ENCODE results near the gene TH. TPM values are rescaled to one million over a fixed set of nuclear protein-coding genes. Genes with fewer than 3 reads are reported as not detected.
A peak's percentile ranks its signal among the peaks of the same experiment; 100 is the strongest.

The TH gene
- total and polyA plus RNA-seq, 2 of the 8 experiments (the other 6 are each of a cell fraction or from before 2014, with no cell fraction given), result 0.09 TPM; not detected in 1

GRCh38 chr11:2129699-2130366 is 41.8 kb downstream of the TH start:
- no peak for FAIRE-seq

More at GRCh38 chr11:2129699-2130366, 41.8 kb downstream of the TH start:
- Histone ChIP-seq H3K27ac (ENCODE audit: low read depth, low read length) (no peak overlapping the region), H4K8ac (ENCODE audit: extremely low read depth, insufficient read depth, low read length) (no peak overlapping the region), H3K4me3 (ENCODE audit: extremely low read depth in 1 of 4, insufficient read depth in 2 of 4, low read depth in 3 of 4, low read length in 4 of 4) (no peak overlapping the region), H3K4me2 (ENCODE audit: insufficient read depth in 1 of 2, low read depth in 2 of 2, low read length in 2 of 2) (no peak overlapping the region), H3K56ac (replicated peaks; ENCODE audit: insufficient read length, low read depth, low read length) (no peak overlapping the region), H4K91ac (replicated peaks; ENCODE audit: insufficient read length, low read length) (no peak overlapping the region), H3K18ac (ENCODE audit: extremely low read depth, low read length) (no peak overlapping the region), H3K9me3 (ENCODE audit: insufficient read depth in 2 of 2, low read depth in 1 of 2, low read length in 1 of 2) (no peaks in the 10 kb centered on the region; a peak in 1 of 4 replicates), H4K5ac (ENCODE audit: insufficient read length, low read depth, low read length) (no peak overlapping the region), H3K14ac (ENCODE audit: insufficient read length) (no peak overlapping the region), H2BK12ac (ENCODE audit: low read depth, low read length) (no peak overlapping the region), H3K23ac (ENCODE audit: insufficient read length) (no peak overlapping the region), H3K79me1 (ENCODE audit: low read depth, low read length) (no peaks in the 10 kb centered on the region), H2AK5ac (ENCODE audit: low read depth, low read length) (no peak overlapping the region), H3K9ac (replicated peaks in 1 of 4; ENCODE audit: extremely low read depth in 1 of 4, low read depth in 3 of 4, low read length in 3 of 4) (no peak overlapping the region), H3K4ac (replicated peaks; ENCODE audit: insufficient read length, low read depth, low read length) (no peak overlapping the region), H2BK15ac (ENCODE audit: low read length) (no peak overlapping the region), H2BK5ac (ENCODE audit: low read depth, low read length) (no peak overlapping the region), H4K20me1 (replicated peaks in 1 of 2; ENCODE audit: control insufficient read depth in 1 of 2, insufficient read depth in 2 of 2, low read length in 2 of 2) (peaks cover 0 to 8% of the 10 kb centered on the region in 2 experiments), H3K23me2 (ENCODE audit: low read depth, low read length) (peaks cover 22% of the 10 kb centered on the region; the same call in 1 of the 2 replicates), H2BK120ac (replicated peaks; ENCODE audit: low read depth, low read length) (no peak overlapping the region), H3K36me3 (ENCODE audit: control insufficient read depth in 2 of 4, insufficient read depth in 4 of 4, low read length in 3 of 4) (no peaks in the 10 kb centered on the region), H3K27me3 (replicated peaks in 1 of 4; ENCODE audit: control insufficient read depth in 3 of 4, extremely low read depth in 1 of 4, insufficient read depth in 3 of 4, low read length in 3 of 4) (peaks cover 0 to 18% (median 4%) of the 10 kb centered on the region in 4 experiments; a peak in 4 of 7 replicates), H3K4me1 (replicated peaks in 1 of 4; ENCODE audit: control insufficient read depth in 3 of 4, insufficient read depth in 4 of 4, low read length in 3 of 4) (peaks cover 0 to 7% (median 0%) of the 10 kb centered on the region in 4 experiments; a peak in 2 of 7 replicates), H2AFZ (ENCODE audit: low read length) (no peak overlapping the region), H3K79me2 (ENCODE audit: control insufficient read depth in 1 of 2, insufficient read depth in 2 of 2, low read length in 2 of 2) (no peaks in the 10 kb centered on the region), H2BK20ac (ENCODE audit: low read length) (no peak overlapping the region)
- peak in 1 of 2 experiments; percentile 39 for DNase-seq (ENCODE audit: low read depth in 1 of 2, low spot score in 2 of 2)
- 90% methylated on average over 19 of the region's 25 CpGs; no CpG with 5 or more reads in 1 of the 2 experiments for WGBS, 2 experiments (ENCODE audit: extremely low coverage in 1 of 2, insufficient coverage in 1 of 2, insufficient read length in 1 of 2, insufficient replicate concordance in 2 of 2, low coverage in 1 of 2, low lambda C conversion rate in 2 of 2, missing lambda C conversion rate in 1 of 2)
- ChIA-PET CTCF (ENCODE audit: partially characterized antibody) (interaction anchor here (1.2 to 1.9 kb wide), 3 partner anchors 9 to 436 kb away, joined by 3 to 4 read pairs (median 4); partner anchors contain the start of gene SYT8), POLR2A (ENCODE audit: partially characterized antibody) (no interaction called here)
- no peak for TF ChIP-seq SIRT6 (IDR thresholded peaks at IDR 0.05; ENCODE audit: low read length)
- TF ChIP-seq MAFK (IDR thresholded peaks at IDR 0.05; ENCODE audit: low read depth, low read length), result no peak
